Central memory CD4-positive, alpha-beta T cell (primary cell): ENCODE measurements around the gene KBTBD4.

Experiments used
- DNase-seq: peaks from one replicate; pipeline ENCODE4 v3.0.0; 2022

Gene KBTBD4

DNA sequence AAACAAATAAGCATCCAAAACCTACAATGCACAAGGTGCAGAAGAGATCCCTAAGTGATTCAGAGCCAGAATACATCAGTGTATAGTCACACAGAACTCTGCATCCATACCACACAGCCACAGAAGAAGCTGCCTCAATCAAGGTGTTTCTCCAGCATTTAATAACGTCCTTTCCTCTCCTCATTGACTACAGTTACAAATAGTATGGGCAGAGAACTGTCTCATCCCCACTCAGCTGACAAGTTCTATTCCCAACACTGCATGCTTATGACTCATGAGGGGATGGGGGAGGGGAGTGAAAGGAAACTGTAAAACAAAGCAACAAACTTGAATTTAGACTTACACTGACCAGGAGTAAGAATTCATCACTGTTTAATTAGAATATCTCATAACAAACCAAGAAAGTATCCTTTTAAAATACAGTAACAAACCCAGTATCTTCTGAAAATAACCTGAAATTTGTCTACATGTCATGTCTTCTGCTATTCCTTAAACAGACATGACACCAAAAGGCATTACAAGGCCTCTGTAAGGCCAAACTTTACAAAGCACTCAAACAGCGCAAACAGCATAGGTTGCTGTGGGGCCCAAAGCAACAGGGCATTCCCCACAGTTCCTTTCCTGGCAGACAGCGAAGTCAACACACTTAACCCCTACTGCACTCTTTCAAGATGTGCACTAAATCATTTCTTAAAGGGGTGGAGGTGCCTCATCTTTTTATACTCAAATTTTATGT, 55.1 kb downstream of the KBTBD4 start:
- DNase-seq = peak; percentile 40
